HG03442 (cell line): ENCODE data around the gene CFAP47.
"Not testable (repeated sequence)": the region's sequence is repeated elsewhere in the genome, so short reads cannot be mapped to it uniquely, and the experiment has no call there.

ENCODE experiments used
- ATAC-seq: cut with Tn5 transposase; IDR thresholded peaks from one replicate; pipeline ENCODE4 v1.9.1; 2021; ENCODE audit warnings: mild to moderate bottlenecking, moderate library complexity; ENCODE audit not compliant: unreplicated experiment

Gene CFAP47

DNA sequence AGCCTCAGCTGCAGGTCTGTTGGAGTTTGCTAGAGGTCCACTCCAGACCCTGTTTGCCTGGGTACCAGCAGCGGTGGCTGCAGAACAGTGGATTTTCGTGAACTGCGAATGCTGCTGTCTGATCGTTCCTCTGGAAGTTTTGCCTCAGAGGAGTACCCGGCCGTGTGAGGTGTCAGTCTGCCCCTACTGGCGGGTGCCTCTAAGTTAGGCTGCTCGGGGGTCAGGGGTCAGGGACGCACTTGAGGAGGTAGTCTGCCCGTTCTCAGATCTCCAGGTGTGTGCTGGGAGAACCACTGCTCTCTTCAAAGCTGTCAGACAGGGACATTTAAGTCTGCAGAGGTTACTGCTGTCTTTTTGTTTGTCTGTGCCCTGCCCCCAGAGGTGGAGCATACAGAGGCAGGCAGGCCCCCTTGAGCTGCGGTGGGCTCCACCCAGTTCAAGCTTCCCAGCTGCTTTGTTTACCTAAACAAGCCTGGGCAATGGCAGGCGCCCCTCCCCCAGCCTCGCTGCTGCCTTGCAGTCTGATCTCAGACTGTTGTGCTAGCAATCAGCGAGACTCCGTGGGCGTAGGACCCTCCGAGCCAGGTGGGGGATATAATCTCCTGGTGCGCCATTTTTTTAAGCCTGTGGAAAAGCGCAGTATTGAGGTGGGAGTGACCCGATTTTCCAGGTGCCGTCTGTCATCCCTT lies 315.4 kb downstream of the CFAP47 start:
- not testable (repeated sequence) for ATAC-seq

DNA sequence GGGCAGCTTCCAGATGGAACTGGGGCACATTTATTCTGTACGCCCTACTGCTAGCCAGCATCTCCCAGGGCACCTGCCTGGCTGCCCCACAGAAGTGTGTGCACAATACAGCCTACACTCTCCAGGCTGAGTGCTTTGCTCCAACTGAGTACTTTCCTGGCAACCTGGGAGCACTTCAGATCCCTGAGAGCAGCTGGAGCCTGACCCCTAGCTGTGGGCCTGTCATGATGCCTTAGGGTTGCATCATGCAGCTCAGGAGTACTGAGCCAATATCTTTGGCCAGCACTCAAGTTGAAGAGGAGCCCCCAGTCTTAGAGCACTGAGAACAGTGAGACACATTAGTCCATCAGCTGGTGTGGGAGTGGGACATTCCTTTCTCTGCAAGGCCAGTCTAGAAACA lies 321.9 kb downstream of the CFAP47 start:
- no peak for ATAC-seq

DNA sequence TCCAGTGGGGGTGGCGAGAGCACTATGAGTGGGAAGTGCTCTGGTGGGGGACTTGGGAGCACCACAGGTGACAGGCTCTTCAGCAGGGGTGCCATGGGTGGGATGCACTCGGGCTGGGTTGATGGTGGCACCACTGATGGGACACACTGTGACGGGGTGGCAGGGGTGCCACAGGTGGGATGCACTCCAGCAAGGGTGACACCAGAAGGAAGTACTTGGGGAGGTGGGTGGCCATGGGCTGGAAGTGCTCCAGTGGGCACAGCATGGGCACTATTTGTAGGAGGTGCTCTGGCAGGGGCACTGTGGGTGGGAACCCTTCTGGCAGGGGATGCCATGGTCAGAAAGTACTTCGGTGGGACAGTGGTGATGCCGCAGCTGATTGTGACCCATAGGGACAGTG lies 346.6 kb downstream of the CFAP47 start:
- no peak for ATAC-seq

DNA sequence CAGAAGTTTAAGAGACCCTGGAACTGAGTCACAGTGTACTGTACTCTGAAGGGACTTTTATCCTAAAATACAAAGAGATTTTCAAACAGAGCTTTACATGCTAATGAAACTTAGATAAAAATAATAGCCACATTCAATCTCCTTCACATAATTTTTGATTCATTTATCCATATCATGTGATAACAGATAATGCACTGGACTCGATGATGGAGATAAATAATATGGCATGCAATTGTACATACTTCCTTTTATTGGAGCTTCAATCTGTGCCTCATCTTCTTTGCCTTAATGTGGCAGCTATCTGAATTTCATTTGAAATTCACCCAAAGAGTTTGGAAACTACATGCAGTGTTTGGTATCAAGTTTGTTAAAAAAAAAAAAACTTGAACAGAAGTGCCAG lies 390.6 kb downstream of the CFAP47 start:
- no peak for ATAC-seq

DNA sequence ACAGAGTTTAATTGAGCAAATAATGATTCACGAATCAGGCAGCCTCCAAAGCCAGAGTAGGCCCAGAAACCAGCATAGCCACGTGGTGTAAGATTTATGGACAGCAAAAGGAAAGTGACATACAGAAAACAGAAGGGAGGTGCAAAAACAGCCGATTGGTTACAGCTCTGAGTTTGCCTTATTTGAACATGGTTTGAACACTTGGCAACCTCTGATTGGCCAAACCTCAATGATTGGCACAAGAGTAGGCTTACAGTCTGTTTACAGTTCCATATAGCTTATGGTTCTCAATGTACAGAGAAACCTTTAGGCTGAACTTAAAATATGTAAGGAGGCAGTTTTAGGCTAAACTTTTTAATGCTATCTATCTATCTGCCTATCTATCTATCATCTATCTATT lies 394.8 kb downstream of the CFAP47 start:
- ATAC-seq, result no peak

DNA sequence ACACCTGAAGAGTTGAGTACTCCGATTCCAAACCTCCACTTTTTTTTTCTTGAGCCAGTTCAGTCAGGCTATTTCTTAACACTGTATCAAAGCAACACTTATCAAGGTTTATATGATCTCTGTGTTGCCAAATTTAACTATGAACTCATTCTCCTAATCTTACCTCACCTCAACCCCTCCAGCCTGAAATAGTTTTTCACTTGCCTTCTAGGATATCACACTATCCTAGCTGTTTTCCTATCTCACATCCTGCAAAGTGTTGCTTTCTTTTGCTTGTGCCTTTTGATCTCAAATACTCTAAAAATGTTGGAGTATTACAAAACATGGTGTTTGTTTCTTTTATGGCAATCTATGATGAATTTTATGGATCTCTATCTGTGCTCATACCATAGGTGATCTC lies 415.0 kb downstream of the CFAP47 start:
- ATAC-seq, result no peak

DNA sequence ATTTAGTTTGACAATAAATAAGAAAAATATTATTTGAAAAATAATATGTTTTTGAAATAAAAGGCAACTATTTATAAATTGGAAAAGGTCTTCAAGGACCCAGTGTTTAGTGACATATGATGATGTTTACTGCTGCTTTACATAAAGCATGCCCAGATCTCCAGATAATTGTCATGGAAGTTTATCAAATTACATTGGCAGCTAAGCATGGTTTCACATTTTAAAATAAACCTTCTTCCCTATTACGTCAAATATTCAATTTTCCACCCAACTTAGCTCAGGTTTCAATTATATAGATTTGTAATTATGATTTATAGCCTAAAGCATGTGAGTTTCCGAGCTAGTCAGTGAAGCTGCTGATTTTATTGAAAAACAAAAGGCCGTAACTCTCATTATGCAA lies 417.2 kb downstream of the CFAP47 start:
- ATAC-seq, result no peak

DNA sequence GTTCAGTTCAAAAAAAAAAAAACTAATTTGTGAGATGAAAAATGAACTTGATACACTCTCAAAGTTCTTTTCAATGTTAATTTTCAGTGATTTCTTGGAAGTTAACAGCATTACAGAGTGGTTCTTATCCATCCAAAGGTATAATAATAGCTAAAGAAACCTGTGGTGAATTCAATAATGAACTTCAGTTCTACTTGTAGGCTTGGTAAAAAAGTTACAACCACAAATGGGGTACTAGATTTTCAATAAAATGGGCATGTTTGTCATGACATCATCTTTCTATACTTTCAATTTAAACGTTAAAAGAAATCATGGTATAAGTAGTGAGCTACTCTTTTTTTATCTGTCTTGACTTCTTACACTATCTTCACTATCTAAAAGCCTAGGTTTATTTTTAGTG lies 424.8 kb downstream of the CFAP47 start:
- no peak for ATAC-seq

DNA sequence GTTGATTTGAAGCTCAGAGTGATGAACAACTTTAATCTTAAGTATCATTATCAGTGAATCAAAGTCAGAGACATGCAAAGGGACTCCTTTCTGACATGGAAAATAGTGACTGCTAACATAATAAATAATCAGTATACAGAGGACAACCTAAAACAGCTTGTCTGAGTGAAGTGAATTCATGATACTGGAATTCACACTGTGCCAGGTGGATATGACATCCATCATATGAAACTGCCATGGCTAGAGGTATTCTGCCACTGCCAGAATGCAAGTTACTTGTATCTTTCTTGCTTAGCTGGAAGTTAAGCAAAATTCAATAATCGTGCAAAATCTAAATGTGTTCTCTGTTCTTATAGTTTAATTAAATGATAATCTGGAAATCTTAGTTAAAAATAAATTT lies 429.0 kb downstream of the CFAP47 start:
- no peak for ATAC-seq

DNA sequence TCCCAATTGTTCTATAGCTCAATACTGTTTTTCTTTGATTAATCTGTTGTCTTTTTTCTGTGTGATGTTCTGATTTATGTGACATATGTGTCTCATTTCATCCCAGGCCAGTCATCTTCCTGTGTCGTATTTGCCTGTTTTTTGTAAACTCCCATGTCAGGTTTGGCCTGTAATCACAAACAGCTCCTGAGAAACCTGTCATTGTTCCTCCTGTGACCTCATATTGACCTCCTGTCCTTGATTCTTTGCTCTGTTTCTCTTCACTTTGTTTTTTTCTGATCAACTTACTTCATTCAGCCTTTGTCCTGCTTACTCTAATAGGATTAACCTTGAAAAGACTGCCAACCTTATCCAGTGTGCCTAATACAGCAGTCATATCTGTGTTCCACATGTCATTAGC lies 438.3 kb downstream of the CFAP47 start:
- no peak for ATAC-seq

DNA sequence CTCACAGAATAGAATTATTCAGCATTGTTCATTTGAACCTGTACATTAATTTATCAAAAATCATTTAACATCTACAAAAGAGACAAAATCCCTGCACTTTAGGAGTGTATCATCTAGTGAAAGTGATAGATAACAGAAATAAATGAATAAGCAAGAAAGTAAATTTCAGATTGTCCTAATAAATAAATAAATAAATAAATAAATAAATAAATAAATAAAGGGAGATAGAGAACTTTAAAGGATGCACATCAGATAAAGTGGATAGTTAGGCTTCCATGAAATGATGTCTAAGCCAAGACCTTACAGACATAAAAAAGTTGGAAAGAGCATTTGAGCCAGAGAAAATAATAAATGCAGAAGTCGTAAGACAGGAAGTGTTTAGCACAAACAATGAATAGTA lies 444.7 kb downstream of the CFAP47 start:
- no peak for ATAC-seq

DNA sequence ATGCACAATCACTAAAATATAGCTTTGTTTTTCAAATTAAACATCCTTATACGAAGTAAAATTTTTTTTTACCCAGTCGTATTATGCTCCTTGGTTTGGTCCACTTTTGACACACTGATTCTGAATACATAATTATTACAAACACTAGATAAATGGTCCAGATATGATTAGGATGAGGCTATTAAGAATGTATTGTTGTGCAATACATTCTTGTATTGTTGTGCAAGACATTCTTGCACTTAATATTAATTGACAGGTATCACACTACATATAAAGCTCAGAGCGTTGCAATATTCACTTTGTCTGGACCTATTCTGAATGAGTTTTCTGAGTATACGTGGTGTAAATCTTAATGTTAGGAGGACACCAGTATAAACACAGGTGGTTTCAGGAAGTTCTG lies 464.0 kb downstream of the CFAP47 start:
- no peak for ATAC-seq

DNA sequence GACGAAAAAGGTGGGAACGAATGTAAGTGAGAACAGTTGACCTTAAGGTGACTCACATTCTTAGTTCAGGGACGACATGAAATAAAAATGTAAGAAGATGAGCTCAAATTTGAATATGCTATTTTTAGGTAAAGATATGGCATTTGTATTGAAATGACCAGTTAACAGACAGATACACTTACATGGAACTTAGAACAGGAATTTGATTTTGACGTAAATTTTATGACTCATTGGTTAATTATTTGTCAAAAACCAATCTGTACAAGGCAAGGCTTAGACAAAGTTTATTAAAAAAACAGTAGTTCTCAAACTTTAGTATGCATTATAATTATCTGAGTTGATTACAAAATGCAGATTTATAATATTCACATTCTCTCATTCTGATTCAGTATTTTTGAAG lies 469.4 kb downstream of the CFAP47 start:
- ATAC-seq, result no peak

DNA sequence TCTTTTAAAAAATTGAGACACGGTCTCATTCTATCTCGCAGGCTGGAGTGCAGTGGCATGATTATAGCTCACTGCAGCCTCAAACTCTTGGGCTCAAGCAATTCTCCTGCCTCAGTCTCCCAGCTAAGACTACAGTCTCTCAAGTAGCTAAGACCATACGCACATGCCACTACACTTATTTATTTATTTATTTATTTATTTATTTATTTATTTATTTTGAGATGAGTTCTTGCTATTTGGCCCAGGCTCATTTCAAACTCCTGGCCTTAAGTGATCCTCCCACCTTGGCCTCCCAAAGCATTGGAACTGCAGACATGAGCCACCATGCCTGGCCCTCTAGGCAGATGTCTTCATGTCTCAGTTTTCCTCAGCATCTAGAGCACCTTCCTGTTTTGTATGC lies 482.2 kb downstream of the CFAP47 start:
- ATAC-seq, result no peak

DNA sequence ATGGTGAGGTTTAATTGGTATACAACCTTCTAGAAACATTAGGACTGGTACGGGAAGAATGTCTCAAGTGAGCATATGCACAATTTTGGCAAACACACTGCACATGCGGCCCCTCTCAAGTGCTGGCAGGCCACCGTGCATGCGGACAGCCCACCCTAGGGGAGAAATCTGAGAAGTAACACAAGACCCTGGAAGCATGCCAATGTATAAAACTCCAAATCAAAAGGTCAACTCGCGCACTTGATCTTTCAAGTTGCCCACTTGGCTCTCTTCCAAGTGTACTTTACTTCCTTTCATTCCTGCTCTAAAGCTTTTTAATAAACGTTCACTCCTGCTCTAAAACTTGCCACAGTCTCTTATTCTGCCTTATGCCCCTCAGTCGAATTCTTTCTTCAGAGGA lies 488.3 kb downstream of the CFAP47 start:
- no peak for ATAC-seq

DNA sequence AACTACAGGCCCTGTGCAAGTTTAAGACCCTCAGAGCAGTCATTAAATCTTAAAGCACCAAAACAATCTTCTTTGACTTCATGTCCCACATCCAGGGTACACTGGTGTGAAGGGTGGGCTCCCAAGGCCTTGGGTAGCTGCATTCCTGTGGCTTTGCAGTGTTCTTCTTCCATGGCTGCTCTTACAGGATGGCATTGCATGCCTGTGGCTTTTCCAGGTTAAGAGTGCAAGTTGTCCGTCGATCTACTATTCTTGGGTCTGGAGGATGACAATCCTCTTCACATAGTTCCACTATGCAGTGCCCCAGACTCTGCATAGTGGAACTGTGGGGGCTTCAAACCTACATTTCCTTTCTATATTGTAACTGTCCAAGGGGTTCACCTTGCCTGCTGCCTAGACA lies 494.5 kb downstream of the CFAP47 start:
- ATAC-seq, result no peak

DNA sequence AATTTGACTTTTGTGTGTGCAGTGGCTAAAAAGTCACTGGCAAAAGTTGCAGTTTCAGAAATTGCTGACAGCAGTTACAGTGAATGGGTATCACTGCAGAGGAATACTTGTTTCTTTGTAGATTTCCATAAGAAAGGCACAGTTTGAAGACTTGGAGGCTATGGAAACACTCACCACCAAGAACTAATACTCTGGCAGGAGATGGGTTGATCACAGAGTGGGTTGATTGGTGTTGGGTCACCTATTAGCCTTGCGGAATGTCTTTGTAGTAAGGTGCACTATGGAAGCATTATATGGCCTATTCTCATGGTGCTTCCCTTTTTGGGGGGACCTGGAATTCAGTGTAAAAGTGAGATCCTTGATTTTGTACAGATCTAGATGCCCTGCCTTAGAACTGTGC lies 502.8 kb downstream of the CFAP47 start:
- ATAC-seq, result no peak

DNA sequence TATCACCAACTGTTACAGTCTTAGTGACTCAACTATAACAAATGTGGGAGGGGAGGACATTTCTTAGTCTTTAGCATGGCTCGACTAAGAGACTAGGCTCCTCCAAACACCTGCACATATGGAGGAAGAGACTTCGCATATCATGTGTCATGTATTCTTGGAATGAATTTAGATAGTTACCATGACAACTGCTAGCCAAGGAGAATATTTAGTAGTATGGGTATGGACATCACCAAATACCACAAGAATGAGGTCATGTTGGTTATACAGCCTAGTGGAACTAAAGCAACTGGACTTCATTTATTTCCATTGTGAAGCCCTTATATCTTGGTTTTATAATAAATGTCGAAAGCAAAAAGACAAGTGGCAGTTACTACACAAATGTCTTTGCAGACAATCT lies 512.3 kb downstream of the CFAP47 start:
- no peak for ATAC-seq

DNA sequence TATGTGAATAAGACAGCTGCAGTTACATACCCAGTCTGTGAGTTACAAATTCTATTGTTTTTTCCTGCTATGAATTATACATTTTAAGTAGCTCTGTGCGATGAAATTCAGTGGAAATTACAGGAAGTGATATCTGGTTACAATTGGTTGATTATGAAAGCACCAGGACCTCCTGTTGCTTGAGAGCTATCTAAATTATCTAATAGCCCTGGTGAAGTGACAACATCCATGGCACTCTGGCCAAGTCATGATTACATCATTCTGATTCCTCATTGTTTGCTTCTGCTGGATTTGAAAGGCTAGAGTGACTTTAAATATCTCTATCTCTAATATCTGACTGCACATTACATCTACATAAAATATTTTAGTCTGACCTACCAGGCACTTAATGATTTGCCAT lies 515.0 kb downstream of the CFAP47 start:
- ATAC-seq, result no peak
